DND-41 (cell line): ENCODE data around the gene LTV1.

Source experiments
- ATAC-seq: fragments of 200-7000 bp; cut with Tn5 transposase; 3 replicates; pipeline ENCODE4 v1.9.1; 2021; ENCODE audit warnings: low read depth; ENCODE audit not compliant: insufficient read depth
- DNase-seq: peaks from one replicate; pipeline ENCODE4 v3.0.0-alpha.2; 2020
- H2AFZ ChIP-seq: 2 replicates; pipeline ENCODE4 v1.6.0; 2012; ENCODE audit warnings: low read depth, low read length
- H3K27ac ChIP-seq: 2 replicates; pipeline ENCODE4 v1.5.1; 2012; ENCODE audit warnings: low read length, inconsistent platforms
- H3K27me3 ChIP-seq: fragments of 200-600 bp; sonication (generic); 2 replicates; pipeline ENCODE4 v1.6.0; 2012; ENCODE audit warnings: low read length, mild to moderate bottlenecking, inconsistent platforms; ENCODE audit not compliant: insufficient read depth, poor library complexity
- H3K36me3 ChIP-seq: 2 replicates; pipeline ENCODE4 v1.5.1; 2012; ENCODE audit warnings: low read length, inconsistent platforms; ENCODE audit not compliant: insufficient read depth
- H3K4me1 ChIP-seq: 2 replicates; pipeline ENCODE4 v1.5.1; 2012; ENCODE audit warnings: mild to moderate bottlenecking, low read length; ENCODE audit not compliant: insufficient read depth
- H3K4me2 ChIP-seq: 2 replicates; pipeline ENCODE4 v1.6.0; 2012; ENCODE audit warnings: mild to moderate bottlenecking, moderate library complexity, low read length, inconsistent platforms; ENCODE audit not compliant: insufficient read depth
- H3K4me3 ChIP-seq, 2 experiments: fragments of 200-600 bp in 1 of 2; shearing (Covaris generic) in 1 of 2; 2 replicates each; pipeline ENCODE4 v1.5.1; 2012 to 2016; ENCODE audit warnings: inconsistent platforms in 2 of 2, low read length in 2 of 2, mild to moderate bottlenecking in 2 of 2, low read depth in 1 of 2, moderate library complexity in 1 of 2
- H3K79me2 ChIP-seq: 2 replicates; pipeline ENCODE4 v1.6.0; 2012; ENCODE audit warnings: low read length, inconsistent platforms; ENCODE audit not compliant: insufficient read depth
- H3K9ac ChIP-seq: 2 replicates; pipeline ENCODE4 v1.6.0; 2012; ENCODE audit warnings: low read depth, mild to moderate bottlenecking, inconsistent platforms, low read length, moderate library complexity
- H3K9me3 ChIP-seq: 2 replicates; pipeline ENCODE4 v1.5.1; 2012; ENCODE audit warnings: low read length, moderate library complexity, mild to moderate bottlenecking, inconsistent platforms; ENCODE audit not compliant: insufficient read depth, severe bottlenecking
- H4K20me1 ChIP-seq: 2 replicates; pipeline ENCODE4 v1.6.0; 2012; ENCODE audit warnings: low read length; ENCODE audit not compliant: insufficient read depth
- CTCF ChIP-seq: IDR thresholded peaks from 2 replicates; pipeline ENCODE4 v1.5.1; 2012; ENCODE audit warnings: borderline replicate concordance, low read length, moderate library complexity, mild to moderate bottlenecking; ENCODE audit not compliant: poor library complexity, severe bottlenecking; ENCODE audit errors: extremely low read depth
- EZH2 ChIP-seq: IDR thresholded peaks from 3 replicates; pipeline ENCODE4 v1.6.1; 2012; ENCODE audit warnings: borderline replicate concordance, low read depth, mild to moderate bottlenecking, moderate library complexity, low read length, inconsistent platforms; ENCODE audit not compliant: severe bottlenecking

The LTV1 gene

GRCh38 chr6:143878272-143878760 is 35.2 kb downstream of the LTV1 start:
- TF ChIP-seq EZH2 = no peak
- no peak for TF ChIP-seq CTCF
- ATAC-seq (no peak), DNase-seq (no peak)
- no peaks in the 10 kb centered on the region for H4K20me1 ChIP-seq
- no peak overlapping the region for H3K4me2 ChIP-seq
- no peaks in the 10 kb centered on the region for H3K4me1 ChIP-seq
- H3K4me3 ChIP-seq = no peak overlapping the region
- no peak overlapping the region for H3K9ac ChIP-seq
- no peaks in the 10 kb centered on the region for H3K9me3 ChIP-seq
- no peaks in the 10 kb centered on the region for H3K79me2 ChIP-seq
- no peak overlapping the region for H2AFZ ChIP-seq
- no peak overlapping the region for H3K27ac ChIP-seq
- no peaks in the 10 kb centered on the region for H3K36me3 ChIP-seq
- no peaks in the 10 kb centered on the region for H3K27me3 ChIP-seq

GRCh38 chr6:143880412-143880811 is 37.3 kb downstream of the LTV1 start:
- Histone ChIP-seq H3K27ac (no peak overlapping the region), H3K4me3 (no peak overlapping the region), H4K20me1 (no peaks in the 10 kb centered on the region), H3K27me3 (no peaks in the 10 kb centered on the region), H3K9me3 (no peaks in the 10 kb centered on the region), H3K4me2 (no peak overlapping the region), H3K79me2 (no peaks in the 10 kb centered on the region), H3K4me1 (no peaks in the 10 kb centered on the region), H3K36me3 (no peaks in the 10 kb centered on the region), H2AFZ (no peak overlapping the region), H3K9ac (no peak overlapping the region)
- no peak for DNase-seq
- no peak for ATAC-seq
- no peak for TF ChIP-seq CTCF
- no peak for TF ChIP-seq EZH2

GRCh38 chr6:143882401-143882930 is 39.3 kb downstream of the LTV1 start:
- Histone ChIP-seq H3K4me1 (no peaks in the 10 kb centered on the region), H3K27ac (no peak overlapping the region), H3K9me3 (no peaks in the 10 kb centered on the region), H4K20me1 (no peaks in the 10 kb centered on the region), H2AFZ (no peak overlapping the region), H3K36me3 (no peaks in the 10 kb centered on the region), H3K27me3 (no peaks in the 10 kb centered on the region), H3K4me2 (no peak overlapping the region), H3K79me2 (no peaks in the 10 kb centered on the region), H3K4me3 (no peak overlapping the region), H3K9ac (no peak overlapping the region)
- DNase-seq (no peak), ATAC-seq (no peak)
- TF ChIP-seq CTCF (no peak), EZH2 (no peak)
